DND-41 (cell line): ENCODE measurements around the gene OR8G1.

Experiments used
- ATAC-seq: fragments of 200-7000 bp; cut with Tn5 transposase; 3 replicates; pipeline ENCODE4 v1.9.1; 2021; ENCODE audit warnings: low read depth; ENCODE audit not compliant: insufficient read depth
- DNase-seq: peaks from one replicate; pipeline ENCODE4 v3.0.0-alpha.2; 2020
- H2AFZ ChIP-seq: 2 replicates; pipeline ENCODE4 v1.6.0; 2012; ENCODE audit warnings: low read depth, low read length
- H3K27ac ChIP-seq: 2 replicates; pipeline ENCODE4 v1.5.1; 2012; ENCODE audit warnings: low read length, inconsistent platforms
- H3K27me3 ChIP-seq: fragments of 200-600 bp; sonication (generic); 2 replicates; pipeline ENCODE4 v1.6.0; 2012; ENCODE audit warnings: low read length, mild to moderate bottlenecking, inconsistent platforms; ENCODE audit not compliant: insufficient read depth, poor library complexity
- H3K36me3 ChIP-seq: 2 replicates; pipeline ENCODE4 v1.5.1; 2012; ENCODE audit warnings: low read length, inconsistent platforms; ENCODE audit not compliant: insufficient read depth
- H3K4me1 ChIP-seq: 2 replicates; pipeline ENCODE4 v1.5.1; 2012; ENCODE audit warnings: mild to moderate bottlenecking, low read length; ENCODE audit not compliant: insufficient read depth
- H3K4me2 ChIP-seq: 2 replicates; pipeline ENCODE4 v1.6.0; 2012; ENCODE audit warnings: mild to moderate bottlenecking, moderate library complexity, low read length, inconsistent platforms; ENCODE audit not compliant: insufficient read depth
- H3K4me3 ChIP-seq, 2 experiments: fragments of 200-600 bp in 1 of 2; shearing (Covaris generic) in 1 of 2; 2 replicates each; pipeline ENCODE4 v1.5.1; 2012 to 2016; ENCODE audit warnings: inconsistent platforms in 2 of 2, low read length in 2 of 2, mild to moderate bottlenecking in 2 of 2, low read depth in 1 of 2, moderate library complexity in 1 of 2
- H3K79me2 ChIP-seq: 2 replicates; pipeline ENCODE4 v1.6.0; 2012; ENCODE audit warnings: low read length, inconsistent platforms; ENCODE audit not compliant: insufficient read depth
- H3K9ac ChIP-seq: 2 replicates; pipeline ENCODE4 v1.6.0; 2012; ENCODE audit warnings: low read depth, mild to moderate bottlenecking, inconsistent platforms, low read length, moderate library complexity
- H3K9me3 ChIP-seq: 2 replicates; pipeline ENCODE4 v1.5.1; 2012; ENCODE audit warnings: low read length, moderate library complexity, mild to moderate bottlenecking, inconsistent platforms; ENCODE audit not compliant: insufficient read depth, severe bottlenecking
- H4K20me1 ChIP-seq: 2 replicates; pipeline ENCODE4 v1.6.0; 2012; ENCODE audit warnings: low read length; ENCODE audit not compliant: insufficient read depth
- EZH2 ChIP-seq: IDR thresholded peaks from 3 replicates; pipeline ENCODE4 v1.6.1; 2012; ENCODE audit warnings: borderline replicate concordance, low read depth, mild to moderate bottlenecking, moderate library complexity, low read length, inconsistent platforms; ENCODE audit not compliant: severe bottlenecking
- TF ChIP-seq, protein P1 (sequence below): IDR thresholded peaks from 2 replicates; pipeline ENCODE4 v1.5.1; 2012; ENCODE audit warnings: borderline replicate concordance, low read length, moderate library complexity, mild to moderate bottlenecking; ENCODE audit not compliant: poor library complexity, severe bottlenecking; ENCODE audit errors: extremely low read depth

OR8G1 gene

DNA sequence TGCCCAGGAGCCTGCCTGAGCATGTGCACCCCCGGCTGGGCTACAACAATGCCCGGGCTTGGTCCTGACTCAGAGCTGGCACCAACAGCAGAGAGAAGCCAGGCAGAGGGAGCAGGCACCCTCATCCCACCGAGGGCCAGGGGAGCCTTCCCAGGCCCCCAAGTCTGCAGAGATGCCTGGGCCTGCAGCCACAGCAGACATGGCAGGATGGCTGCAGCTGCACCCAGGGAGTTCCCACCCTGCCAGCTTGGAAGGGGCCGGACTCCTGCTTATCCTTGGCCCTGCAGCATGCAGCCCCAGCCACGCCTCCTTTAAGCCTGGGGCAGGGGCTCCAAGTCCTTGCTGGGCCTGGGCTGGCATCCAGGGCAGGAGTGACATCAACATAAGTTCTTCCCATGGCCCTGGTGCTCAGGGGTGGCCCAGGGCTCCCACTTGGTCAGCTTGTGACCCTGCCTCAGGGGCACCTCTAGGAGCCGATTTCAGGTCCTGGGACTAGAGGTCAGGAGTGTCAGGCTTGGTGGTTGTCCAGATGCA is 31.0 kb upstream of the OR8G1 start:
- ATAC-seq (no peak), DNase-seq (no peak)
- no peak overlapping the region for H3K4me3 ChIP-seq
- H3K27ac ChIP-seq, result no peak overlapping the region
- TF ChIP-seq, protein P1, sequence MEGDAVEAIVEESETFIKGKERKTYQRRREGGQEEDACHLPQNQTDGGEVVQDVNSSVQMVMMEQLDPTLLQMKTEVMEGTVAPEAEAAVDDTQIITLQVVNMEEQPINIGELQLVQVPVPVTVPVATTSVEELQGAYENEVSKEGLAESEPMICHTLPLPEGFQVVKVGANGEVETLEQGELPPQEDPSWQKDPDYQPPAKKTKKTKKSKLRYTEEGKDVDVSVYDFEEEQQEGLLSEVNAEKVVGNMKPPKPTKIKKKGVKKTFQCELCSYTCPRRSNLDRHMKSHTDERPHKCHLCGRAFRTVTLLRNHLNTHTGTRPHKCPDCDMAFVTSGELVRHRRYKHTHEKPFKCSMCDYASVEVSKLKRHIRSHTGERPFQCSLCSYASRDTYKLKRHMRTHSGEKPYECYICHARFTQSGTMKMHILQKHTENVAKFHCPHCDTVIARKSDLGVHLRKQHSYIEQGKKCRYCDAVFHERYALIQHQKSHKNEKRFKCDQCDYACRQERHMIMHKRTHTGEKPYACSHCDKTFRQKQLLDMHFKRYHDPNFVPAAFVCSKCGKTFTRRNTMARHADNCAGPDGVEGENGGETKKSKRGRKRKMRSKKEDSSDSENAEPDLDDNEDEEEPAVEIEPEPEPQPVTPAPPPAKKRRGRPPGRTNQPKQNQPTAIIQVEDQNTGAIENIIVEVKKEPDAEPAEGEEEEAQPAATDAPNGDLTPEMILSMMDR, result no peak
- no peak for TF ChIP-seq EZH2
- H3K9ac ChIP-seq, result no peak overlapping the region
- H3K4me2 ChIP-seq, result no peak overlapping the region
- H2AFZ ChIP-seq, result no peak overlapping the region
- no peaks in the 10 kb centered on the region for H3K79me2 ChIP-seq
- no peaks in the 10 kb centered on the region for H3K36me3 ChIP-seq
- no peaks in the 10 kb centered on the region for H4K20me1 ChIP-seq
- H3K27me3 ChIP-seq, result peaks cover 2% of the 10 kb centered on the region
- no peaks in the 10 kb centered on the region for H3K9me3 ChIP-seq
- no peaks in the 10 kb centered on the region for H3K4me1 ChIP-seq

DNA sequence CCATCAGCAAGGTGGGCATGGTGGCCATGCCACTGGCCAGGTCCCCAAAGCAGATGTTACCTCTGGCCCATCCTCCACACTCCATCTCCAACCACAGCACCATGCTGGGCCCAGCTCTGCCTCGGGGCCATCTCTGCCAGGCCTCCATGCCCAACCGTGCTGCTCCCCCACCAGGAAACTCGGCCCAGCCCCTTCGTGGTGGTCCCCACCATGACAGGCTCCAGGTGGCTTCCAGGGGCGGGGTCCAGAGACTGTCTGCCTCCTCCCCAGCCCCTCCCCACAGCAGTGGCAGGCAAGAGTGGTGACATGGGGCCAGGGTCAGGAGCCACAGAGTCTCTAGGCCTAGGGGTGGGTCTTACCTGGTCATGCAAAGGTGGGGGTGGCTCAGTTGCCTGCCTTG is 30.5 kb upstream of the OR8G1 start:
- ATAC-seq (no peak), DNase-seq (no peak)
- Histone ChIP-seq H3K4me1 (no peaks in the 10 kb centered on the region), H3K27ac (no peak overlapping the region), H3K4me2 (no peak overlapping the region), H3K4me3 (no peak overlapping the region), H3K9me3 (no peaks in the 10 kb centered on the region), H3K36me3 (no peaks in the 10 kb centered on the region), H3K79me2 (no peaks in the 10 kb centered on the region), H4K20me1 (no peaks in the 10 kb centered on the region), H2AFZ (no peak overlapping the region), H3K9ac (no peak overlapping the region), H3K27me3 (peaks cover 2% of the 10 kb centered on the region)
- no peak for TF ChIP-seq EZH2
- TF ChIP-seq, protein P1, result no peak

DNA sequence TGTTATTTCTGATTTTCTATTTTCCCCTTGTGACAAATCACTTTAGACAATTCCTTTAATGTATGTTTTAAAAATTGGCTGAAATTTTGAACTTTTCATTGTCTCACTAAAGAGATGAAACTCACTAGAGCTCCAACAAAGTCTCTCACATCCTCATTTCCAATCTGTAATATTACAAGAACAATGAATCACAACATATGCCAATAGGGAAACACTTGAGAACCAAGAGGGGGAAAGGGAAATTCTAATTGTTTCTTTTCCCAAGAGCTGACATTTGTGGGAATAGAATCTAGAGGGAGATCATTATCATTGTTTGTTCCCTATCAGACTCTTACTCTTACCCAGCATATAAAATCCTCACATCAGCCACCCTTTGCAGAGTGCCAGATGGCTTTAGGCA is 29.6 kb upstream of the OR8G1 start:
- Histone ChIP-seq H3K4me1 (no peaks in the 10 kb centered on the region), H3K9me3 (no peaks in the 10 kb centered on the region), H4K20me1 (no peaks in the 10 kb centered on the region), H3K27me3 (peaks cover 2% of the 10 kb centered on the region), H3K79me2 (no peaks in the 10 kb centered on the region), H2AFZ (no peak overlapping the region), H3K4me3 (no peak overlapping the region), H3K9ac (no peak overlapping the region), H3K27ac (no peak overlapping the region), H3K36me3 (no peaks in the 10 kb centered on the region), H3K4me2 (no peak overlapping the region)
- no peak for ATAC-seq
- no peak for DNase-seq
- TF ChIP-seq, protein P1, result no peak
- TF ChIP-seq EZH2, result no peak

DNA sequence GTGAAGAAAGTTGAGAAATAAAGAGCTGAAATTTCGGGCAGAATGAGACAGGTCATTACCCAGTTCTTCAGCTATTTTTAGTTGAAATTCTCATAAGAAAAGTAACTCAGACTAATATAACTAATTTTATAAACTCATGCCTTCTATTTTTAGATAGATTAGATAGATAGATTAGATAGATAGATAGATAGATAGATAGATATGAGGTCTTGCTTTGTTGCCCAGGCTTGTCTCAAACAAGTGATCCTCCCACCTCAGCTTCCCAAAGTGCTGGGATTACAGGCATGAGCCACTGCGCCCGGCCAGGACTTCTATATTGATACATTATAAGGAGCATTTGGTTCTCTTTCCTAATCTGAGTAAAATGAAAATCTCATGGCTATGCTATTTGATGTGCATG is 26.9 kb upstream of the OR8G1 start:
- no peaks in the 10 kb centered on the region for H3K36me3 ChIP-seq
- H2AFZ ChIP-seq, result no peak overlapping the region
- DNase-seq, result no peak

More for the DNA sequence above, 26.9 kb upstream of the OR8G1 start:
- no peaks in the 10 kb centered on the region for H4K20me1 ChIP-seq
- H3K4me3 ChIP-seq, result no peak overlapping the region
- no peak for TF ChIP-seq EZH2
- TF ChIP-seq, protein P1, result no peak
- H3K4me1 ChIP-seq, result no peaks in the 10 kb centered on the region
- H3K79me2 ChIP-seq, result no peaks in the 10 kb centered on the region
- H3K27me3 ChIP-seq, result peaks cover 2% of the 10 kb centered on the region
- H3K9me3 ChIP-seq, result no peaks in the 10 kb centered on the region
- no peak overlapping the region for H3K4me2 ChIP-seq
- no peak for ATAC-seq
- H3K9ac ChIP-seq, result no peak overlapping the region
- no peak overlapping the region for H3K27ac ChIP-seq
